Fibroblast of the aortic adventitia (primary cell): ENCODE results near the gene GFM1. TPM values are rescaled to one million over a fixed set of nuclear protein-coding genes. Genes with fewer than 3 reads are reported as not detected.

Experiments
- DNase-seq: peaks from one replicate; pipeline ENCODE4 v3.0.0-alpha.2; 2010; ENCODE audit warnings: low read depth
- H3K4me3 ChIP-seq: 2 replicates; pipeline ENCODE4 v1.5.1; 2011; ENCODE audit warnings: low read depth, mild to moderate bottlenecking, control low read depth, low read length, moderate library complexity
- total RNA-seq: library from RNA; depleted of rRNA; stranded (reverse); fragments of >200 nt; gene quantifications from 2 replicates; pipeline ENCODE4 v1.2.3, GENCODE V29; 2012; ENCODE audit warnings: low replicate concordance
- TF ChIP-seq, protein P1 (sequence below): IDR thresholded peaks from 2 replicates; pipeline ENCODE4 v1.5.1; 2011; ENCODE audit warnings: mild to moderate bottlenecking, low read length, control low read depth, inconsistent platforms; ENCODE audit not compliant: insufficient read depth

GFM1 gene
- total RNA-seq, 1 donor, result 49.4 TPM

- H3K4me3 ChIP-seq, result no peak overlapping the region
- peak; percentile 84 for DNase-seq
- TF ChIP-seq, protein P1, sequence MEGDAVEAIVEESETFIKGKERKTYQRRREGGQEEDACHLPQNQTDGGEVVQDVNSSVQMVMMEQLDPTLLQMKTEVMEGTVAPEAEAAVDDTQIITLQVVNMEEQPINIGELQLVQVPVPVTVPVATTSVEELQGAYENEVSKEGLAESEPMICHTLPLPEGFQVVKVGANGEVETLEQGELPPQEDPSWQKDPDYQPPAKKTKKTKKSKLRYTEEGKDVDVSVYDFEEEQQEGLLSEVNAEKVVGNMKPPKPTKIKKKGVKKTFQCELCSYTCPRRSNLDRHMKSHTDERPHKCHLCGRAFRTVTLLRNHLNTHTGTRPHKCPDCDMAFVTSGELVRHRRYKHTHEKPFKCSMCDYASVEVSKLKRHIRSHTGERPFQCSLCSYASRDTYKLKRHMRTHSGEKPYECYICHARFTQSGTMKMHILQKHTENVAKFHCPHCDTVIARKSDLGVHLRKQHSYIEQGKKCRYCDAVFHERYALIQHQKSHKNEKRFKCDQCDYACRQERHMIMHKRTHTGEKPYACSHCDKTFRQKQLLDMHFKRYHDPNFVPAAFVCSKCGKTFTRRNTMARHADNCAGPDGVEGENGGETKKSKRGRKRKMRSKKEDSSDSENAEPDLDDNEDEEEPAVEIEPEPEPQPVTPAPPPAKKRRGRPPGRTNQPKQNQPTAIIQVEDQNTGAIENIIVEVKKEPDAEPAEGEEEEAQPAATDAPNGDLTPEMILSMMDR, result no peak
Measured at GRCh38 chr3:158696618-158697017, 52.3 kb downstream of the GFM1 start.

GRCh38 chr3:158700559-158700958 lies 56.2 kb downstream of the GFM1 start:
- TF ChIP-seq, protein P1, result no peak
- DNase-seq, result peak; percentile 89
- no peak overlapping the region for H3K4me3 ChIP-seq

DNA sequence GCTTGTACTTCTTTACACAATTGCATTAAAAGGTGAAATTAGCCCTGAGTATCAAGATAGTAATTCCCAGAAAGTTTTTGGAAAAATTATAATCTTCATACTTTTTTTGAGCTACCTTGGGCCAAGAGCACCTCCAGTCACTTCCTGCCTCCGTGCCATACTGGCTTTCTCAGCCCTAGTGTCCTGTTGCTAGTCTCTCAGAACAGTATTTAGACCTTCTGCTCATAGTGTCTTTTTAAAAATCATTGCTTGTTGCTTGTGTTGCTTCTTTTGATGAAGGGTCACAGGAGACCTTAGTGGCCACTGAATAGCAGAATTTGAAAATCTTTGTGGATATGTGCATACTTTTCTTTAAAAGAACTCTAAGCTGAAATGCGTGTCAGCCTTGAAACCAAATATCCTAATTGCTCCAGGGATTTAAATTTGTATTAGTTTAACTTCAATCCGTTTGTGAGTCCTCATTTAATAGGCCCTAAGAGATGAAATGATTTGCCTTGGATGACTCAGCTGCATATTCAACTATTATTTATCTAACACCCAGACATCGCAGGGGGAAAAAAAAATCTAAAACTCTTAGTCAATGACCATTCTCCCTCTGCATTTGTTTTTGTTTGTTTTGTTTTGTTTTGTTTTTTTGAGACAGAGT lies 57.2 kb downstream of the GFM1 start:
- no peak for DNase-seq
- H3K4me3 ChIP-seq, result no peak overlapping the region

DNA sequence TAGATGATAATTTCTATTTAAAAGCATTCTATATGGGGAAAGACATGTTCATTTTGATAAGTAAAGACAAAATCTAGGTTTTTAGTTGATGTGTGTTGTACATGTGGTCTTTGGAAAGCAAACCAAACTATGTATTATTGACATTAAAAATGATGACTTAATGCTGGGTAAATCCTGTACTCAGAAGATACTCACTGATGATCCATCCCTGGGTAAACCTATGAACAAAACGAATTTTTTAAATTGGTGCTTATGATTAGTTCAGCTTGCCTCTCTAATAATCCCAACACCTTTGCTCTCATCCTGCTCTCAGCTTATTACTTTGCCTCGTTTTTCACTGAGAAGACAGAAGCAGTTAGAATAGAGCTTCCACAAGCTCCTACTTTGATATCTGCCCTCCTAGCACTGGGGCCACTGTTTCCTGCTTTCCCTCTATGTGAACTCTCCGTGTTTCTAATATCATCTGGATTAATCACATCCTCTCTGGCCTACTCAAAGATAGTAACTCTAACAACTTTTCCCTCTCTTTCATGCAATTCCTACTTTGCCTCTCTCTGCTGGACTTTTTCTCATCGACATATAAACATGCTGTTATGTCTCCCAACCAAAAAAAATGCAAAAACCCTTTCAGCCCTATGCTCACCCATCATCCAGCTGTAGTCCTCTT lies 58.6 kb downstream of the GFM1 start:
- no peak overlapping the region for H3K4me3 ChIP-seq
- TF ChIP-seq, protein P1, result no peak
- peak; percentile 84 for DNase-seq

More for the DNA sequence above, 57.2 kb downstream of the GFM1 start:
- TF ChIP-seq, protein P1, result no peak

DNA sequence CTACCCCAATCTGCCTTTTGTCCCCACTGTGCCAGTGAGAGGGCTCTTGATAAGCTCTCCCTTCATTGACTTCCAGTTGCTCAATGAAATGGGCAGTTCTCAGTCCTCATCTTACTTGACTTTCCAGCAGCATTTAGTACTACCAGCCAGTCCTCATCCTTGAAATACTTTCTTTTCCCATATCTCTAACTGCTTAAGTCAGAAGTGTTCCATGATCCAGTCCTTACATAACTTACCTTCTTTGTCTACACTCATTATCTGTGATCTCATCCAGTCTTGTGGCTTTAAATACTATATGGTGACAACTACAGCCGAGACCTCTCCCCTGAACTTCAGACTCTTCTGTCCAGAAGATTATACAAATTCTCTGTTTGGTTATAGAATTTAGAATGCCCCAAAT lies 59.2 kb downstream of the GFM1 start:
- DNase-seq, result peak; percentile 65
- no peak overlapping the region for H3K4me3 ChIP-seq
- TF ChIP-seq, protein P1, result no peak

DNA sequence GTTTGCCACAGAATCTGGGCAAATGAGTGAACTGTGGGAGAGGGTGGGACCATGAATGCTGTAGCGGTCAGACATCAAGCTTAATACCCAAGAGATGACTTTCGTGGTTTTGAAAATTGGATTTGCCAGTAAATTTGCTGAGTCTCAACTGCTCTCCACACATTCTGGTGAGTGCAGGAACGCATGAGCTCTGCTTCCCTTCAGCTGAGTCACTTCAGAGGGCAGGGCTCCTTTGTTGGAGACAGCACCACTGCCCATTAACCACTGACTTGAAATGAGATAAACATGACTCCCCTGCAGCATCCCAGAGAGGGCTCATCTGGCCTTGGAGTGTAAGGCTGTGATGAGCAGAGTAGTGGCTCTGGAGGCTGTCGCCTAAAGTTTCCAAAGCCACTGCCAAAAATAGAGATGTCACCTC lies 65.3 kb downstream of the GFM1 start:
- peak; percentile 99 for DNase-seq
- no peak overlapping the region for H3K4me3 ChIP-seq
- TF ChIP-seq, protein P1, result no peak
